GM18868 (cell line): ENCODE data around the gene TM2D3.
A peak's percentile ranks its signal among the peaks of the same experiment; 100 is the strongest.

ENCODE experiments used
- ATAC-seq: cut with Tn5 transposase; IDR thresholded peaks from one replicate; pipeline ENCODE4 v1.9.1; 2021; ENCODE audit warnings: mild to moderate bottlenecking, moderate library complexity; ENCODE audit not compliant: unreplicated experiment

TM2D3 gene

DNA sequence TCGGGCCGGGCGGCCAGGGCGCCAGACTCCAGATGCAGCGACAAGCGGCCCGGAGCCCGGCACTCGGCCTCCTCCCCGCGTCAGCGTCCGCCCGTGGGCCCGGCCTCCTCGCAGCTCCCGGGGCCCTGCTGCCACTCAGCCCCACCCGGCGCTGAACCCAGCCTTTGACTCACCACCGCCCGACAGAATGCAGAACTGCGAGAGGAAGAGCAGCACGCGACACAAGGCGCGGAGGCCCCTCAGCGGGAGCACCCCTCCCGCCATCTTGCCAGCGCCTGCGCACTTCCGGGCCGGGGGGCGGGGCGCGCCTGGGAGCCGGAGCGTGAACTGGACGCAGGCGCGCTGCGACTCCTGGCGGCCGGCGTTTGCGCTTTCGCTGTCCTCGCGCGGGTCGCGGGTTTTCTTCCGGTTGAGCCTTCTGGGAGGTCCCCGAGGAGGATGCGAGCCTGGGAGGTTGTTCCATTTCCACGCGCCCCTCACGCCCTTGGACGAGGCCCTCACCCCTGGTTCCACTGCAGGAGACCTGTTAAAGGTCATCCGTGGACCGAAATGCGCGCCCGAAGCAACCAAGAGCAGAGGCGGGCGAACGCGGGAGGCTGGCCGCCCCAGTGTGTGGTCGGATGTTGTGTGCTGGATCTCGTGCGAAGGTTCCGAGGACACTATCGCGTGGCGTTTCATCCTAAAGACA is at the start of gene TM2D3:
TSS of gene TM2D3 (minus strand) at position 284 of the 688 bp plus-strand sequence. CDS start at position 264, 20 bp downstream.
- ATAC-seq: peak; percentile 90

DNA sequence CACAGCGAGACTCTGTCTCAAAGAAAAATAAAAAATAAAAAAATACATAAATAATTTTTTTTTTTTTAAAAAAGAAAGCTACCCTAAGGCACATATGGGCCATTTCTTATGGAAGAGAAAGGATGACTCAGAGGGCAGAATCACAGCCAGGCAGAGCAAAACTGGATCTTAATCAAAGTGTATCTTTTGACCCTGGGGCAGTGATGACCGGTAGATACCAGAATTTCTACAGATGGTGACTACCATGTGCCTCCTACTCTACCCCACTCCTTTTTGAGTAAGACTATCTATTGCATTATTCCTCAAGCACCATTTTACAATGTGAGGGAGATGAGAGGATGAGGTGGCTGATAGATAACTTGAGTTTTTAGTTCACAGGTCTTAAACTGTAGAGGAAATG is 46.1 kb upstream of the TM2D3 start:
- ATAC-seq: no peak

DNA sequence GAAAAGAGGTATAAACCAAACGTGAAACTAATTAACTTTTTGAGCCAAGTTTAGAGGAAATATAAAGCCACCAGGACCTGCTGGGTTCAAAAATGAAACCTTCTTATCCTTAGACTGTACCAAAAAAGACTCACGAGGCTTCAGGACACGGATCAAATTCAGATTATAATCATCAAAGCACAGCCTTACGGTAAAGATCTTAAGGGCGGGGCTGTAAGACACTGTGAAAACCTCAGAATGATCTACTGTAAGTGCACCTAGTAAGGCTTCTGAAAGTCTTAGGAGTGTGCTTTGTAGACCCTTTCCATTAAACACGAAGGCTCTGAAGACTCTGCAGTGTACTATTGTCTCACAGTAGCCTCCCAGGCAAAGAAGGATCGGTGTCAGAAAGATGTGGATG is 45.3 kb upstream of the TM2D3 start:
- ATAC-seq: no peak

- ATAC-seq: no peak
Observed at GRCh38 chr15:101696829-101697228, 44.6 kb upstream of the TM2D3 start.

DNA sequence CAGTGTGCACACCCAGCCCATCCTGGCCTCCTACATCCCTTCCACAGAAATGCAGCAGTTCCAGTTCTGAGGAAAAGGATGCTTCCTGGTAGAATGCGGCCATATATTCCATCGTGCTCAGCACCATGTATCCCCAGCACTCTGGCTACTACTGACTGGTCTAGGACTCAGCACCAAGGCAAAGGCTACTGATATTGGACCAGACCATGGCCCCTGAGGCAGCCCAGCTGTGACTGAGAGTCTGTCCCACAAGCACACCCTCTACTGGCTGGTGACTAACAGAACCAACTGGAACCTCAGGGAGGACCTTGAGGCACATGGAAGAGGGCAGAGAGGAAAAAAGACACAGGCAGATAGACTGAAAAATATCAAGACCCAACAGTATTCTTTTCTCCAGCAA is 42.1 kb upstream of the TM2D3 start:
- ATAC-seq: no peak

GRCh38 chr15:101692801-101693598 is 40.8 kb upstream of the TM2D3 start:
- no peak for ATAC-seq

DNA sequence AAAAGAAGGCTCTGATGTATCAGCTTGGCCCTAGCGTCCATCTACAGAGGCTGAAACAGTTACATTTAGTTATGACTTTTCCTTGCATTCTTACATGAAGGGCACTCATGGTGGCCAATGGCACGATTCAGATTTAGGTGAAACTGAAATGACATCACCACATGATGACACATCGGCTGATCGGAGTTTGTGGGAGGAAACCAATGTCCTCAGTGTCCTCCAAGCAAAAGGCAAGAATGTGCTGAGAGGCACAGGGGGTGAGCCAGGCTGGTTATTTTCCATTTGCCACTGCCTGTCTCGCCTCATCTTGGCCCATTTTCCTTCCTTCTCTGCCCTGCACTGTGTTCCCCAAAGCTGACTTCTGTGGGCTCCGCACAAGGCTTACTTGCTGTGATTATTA is 37.7 kb upstream of the TM2D3 start:
- no peak for ATAC-seq

DNA sequence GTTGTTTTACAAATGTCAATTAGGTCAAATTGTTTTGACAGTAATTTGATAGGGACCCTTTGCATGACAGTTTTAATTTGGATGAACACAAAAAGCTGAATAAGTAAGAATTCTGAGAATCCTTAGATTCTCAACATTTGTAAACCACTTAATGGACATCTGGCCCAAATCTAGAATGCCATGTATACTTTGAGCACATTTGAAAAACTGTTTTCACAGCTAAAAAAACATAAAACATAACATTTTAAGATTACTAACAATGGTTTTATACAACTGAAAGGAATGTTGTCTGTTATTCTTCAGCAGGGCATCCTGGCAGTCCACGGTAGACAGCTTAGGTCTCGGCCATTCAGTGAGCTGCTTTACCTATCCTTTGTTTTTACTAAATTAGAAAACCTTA is 34.5 kb upstream of the TM2D3 start:
- ATAC-seq: no peak

- no peak for ATAC-seq
Observed at GRCh38 chr15:101684877-101685276, 32.7 kb upstream of the TM2D3 start.

DNA sequence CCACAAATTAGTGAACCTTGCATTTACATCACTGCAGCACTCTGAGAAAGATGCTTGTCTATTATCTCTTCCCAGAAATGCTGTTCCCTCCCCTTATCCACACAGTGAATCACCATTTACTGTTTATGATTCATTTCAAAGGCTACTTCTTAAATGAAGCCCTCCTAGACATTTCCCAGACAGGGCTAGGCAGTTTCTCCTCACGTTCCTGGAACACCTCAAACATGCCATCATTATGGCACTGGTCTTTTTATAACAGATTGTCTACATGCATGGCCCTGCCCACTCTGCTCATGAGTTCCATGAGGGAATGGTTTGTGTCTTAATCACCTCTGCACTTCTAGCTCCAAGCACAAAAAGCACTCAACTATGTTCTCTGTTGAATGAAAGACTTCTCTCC is 32.2 kb upstream of the TM2D3 start:
- ATAC-seq: no peak

- no peak for ATAC-seq
Observed at GRCh38 chr15:101679806-101680205, 27.6 kb upstream of the TM2D3 start.

GRCh38 chr15:101676921-101677329 is 24.7 kb upstream of the TM2D3 start:
- no peak for ATAC-seq

DNA sequence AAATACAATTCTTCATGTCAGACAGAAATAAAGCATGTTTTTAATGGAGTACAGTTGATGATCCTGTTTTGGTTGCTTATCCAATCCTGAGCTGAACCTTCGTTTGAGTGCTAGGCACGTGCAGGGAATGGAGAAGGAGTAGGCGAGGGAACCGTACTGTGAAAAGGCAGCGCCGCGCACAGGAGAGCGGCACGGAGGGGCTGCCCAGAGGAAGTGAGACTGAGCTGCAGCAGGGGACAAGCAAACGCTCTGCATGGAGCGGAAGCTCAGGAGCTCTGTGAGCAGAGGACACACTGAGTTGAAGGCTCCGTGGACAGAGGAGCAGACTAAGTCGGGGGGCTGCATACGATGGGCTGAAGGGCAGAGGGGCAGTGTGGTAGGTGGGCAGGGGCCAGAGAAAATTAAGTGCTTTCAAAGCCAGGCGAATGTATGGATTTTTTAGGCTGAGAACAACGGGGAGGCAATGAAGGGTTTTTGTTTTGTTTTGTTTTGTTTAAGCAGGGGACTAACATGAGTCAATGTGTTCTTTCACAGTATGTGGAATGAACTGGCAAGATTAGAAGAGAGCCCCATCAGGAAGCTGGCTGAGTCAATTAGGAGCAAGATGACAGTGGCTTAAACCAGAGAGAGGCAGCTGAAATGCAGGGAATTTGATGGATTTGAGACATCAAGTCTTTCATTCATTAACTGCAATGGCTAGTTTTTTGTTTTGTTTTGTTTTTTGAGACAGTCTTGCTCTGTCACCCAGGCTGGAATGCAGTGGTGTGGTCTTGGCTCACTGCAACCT is 23.8 kb upstream of the TM2D3 start:
- no peak for ATAC-seq

DNA sequence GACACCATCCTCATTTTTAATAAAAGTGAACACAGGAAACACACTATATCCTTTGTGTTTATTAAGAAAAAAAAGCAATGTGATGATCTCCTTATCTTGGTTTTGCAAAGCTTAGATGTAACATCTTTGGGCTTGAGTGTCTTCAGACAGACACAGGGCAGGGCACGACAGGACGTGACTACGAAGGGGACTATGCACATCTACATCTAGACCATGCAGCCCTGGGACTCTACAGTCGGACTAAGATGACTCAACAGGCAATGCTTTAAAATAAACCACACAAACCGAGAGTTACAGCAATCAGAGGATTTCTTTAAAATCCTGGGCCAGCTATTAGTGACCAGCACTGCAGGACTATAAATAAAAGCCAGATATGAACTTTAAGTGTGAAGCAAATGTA is 22.8 kb upstream of the TM2D3 start:
- no peak for ATAC-seq

DNA sequence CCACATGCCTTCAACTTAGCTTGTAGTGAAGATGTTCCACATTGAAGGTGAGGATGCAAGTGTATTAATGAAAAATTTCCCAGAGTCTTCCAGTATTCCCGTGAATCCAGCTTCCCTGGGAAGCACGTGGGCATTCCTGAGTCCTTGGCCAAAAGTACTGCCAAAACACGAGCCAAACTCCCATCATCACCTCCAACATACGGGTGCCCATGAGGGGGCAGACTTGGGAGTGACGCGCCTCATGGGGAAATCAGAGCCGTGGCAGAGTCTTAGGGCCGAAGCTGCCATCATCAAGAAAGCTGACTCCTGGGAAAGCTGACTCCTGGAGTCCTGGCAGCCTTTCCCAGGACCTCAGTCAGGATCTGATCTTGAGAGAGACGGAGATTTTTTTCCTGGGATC is 20.1 kb upstream of the TM2D3 start:
- no peak for ATAC-seq

DNA sequence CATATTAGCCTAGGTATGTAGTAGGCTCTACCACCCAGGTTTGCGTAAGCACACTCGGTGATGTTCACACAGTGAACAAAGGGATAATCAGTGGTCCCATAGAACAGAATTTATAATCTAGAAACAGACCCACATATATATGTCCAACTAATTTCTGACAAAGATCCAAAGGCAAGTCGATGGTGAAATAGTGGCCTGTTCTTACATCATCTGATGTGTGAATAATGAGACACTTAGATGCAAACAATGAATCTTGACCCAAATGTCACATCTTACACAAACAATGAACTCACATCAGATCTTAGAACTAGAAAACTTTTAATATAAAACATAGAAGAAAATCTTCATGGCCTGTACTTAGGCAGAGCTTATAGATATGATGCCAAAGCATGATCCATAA is 17.6 kb upstream of the TM2D3 start:
- no peak for ATAC-seq

- ATAC-seq: no peak
Observed at GRCh38 chr15:101667881-101668280, 15.7 kb upstream of the TM2D3 start.

- ATAC-seq: no peak
Observed at GRCh38 chr15:101664303-101664913, 12.2 kb upstream of the TM2D3 start.

DNA sequence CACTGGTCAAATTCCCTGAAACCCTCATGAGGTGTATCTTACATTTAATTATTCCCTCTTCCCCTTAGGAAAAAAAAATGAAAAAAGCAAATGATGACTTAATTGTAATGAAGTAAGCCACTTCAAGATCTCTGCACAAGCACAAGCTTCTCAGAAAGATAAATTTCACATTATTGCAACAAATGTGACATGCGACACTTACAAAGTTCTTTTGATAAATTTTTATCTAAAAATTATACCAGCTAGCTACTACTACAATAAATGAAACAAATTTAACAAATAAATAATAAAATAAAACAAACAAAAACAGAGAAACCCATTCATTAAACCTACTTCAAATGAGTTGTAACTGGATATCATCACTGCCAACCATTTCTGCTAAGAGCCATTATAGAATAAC is 10.0 kb upstream of the TM2D3 start:
- no peak for ATAC-seq

DNA sequence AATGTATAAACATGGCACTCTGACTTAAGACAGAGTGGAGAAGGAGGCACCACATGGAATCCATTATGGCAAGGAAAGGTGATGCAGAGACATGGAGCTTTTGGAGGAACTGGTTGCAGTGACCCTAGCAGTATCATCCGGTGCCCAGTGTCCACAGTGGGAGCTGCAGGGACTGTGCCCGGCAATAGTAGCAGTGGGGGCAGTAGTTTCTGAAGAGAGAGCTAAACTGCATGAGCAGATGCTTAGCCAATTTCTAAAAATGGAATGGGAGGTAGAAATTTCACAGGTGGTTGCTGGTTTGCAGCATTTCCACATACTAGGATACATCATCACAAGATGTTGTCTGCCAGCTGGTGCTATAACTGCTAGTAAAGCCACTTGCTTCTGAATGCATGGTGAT is 7.8 kb upstream of the TM2D3 start:
- ATAC-seq: no peak
